ENCODE results near the gene SPTB.

DNA sequence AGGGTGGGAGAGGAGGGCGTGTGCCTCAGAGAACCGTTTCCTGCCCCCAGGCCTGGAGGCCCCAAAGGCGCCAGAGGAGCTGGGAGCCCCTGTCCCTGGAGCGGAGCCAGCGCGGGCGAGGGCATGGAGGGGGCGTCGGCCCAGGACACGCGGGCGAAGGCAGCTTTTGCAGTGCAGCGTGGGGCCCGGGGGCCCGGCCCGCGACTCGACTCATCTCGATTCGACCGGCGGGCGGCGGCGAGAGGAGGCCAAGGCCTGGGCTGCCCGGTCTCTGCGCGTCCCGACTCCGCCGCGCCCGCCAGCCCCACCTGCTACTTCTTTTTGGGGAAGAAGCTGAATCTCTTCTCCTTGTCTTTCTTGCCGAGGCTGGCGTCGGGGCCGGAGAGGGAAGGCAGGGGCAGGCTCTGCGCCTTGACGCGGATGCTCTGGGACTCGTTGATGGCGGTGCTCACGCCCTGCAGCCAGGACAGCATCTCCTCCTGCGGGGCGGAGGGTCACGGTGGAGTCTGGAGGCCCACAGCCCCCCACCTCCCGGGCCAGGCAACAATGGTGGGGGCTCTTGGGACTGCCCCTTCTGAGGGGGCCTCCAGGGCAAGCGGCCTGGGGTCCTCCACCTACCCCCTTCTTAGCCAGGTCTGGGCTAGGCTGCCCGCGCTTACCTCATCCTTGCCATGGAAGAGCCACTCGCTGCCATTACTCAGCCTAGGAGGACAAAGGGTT is 130.6 kb downstream of the SPTB start:
- TF ChIP-seq ZBTB7A (IDR thresholded peaks at IDR 0.05; ENCODE audit: low read depth) (no peak), REST (IDR thresholded peaks at IDR 0.05; ENCODE audit: low read depth) (no peak), CEBPB (IDR thresholded peaks at IDR 0.05) (no peak), TEAD4 (IDR thresholded peaks at IDR 0.05) (no peak), MAX (IDR thresholded peaks at IDR 0.05) (no peak), EP300 (IDR thresholded peaks at IDR 0.05; ENCODE audit: borderline replicate concordance) (no peak), RAD21 (IDR thresholded peaks at IDR 0.05; ENCODE audit: low read depth) (no peak), USF1 (IDR thresholded peaks at IDR 0.05) (no peak), CREB1 (IDR thresholded peaks at IDR 0.05; ENCODE audit: low read depth) (no peak), YY1 (IDR thresholded peaks at IDR 0.05; ENCODE audit: low read depth) (no peak), FOXM1 (IDR thresholded peaks at IDR 0.05; ENCODE audit: borderline replicate concordance, low read depth) (no peak)

Data from Ishikawa (cell line).